ENCODE results near the gene DLGAP1. TPM values are rescaled to one million over a fixed set of nuclear protein-coding genes. Genes with fewer than 3 reads are reported as not detected.

Gene DLGAP1
- total and polyA plus RNA-seq, 2 experiments from 2014 or later: 3.1 to 6.5 TPM

- DNase-seq (ENCODE audit: low spot score): peak; percentile 9
- Histone ChIP-seq H4K20me1 (ENCODE audit: insufficient read depth, poor library complexity, severe bottlenecking) (no peaks in the 10 kb centered on the region), H3K36me3 (replicated peaks; ENCODE audit: insufficient read depth, low read depth) (no peaks in the 10 kb centered on the region), H3K9me2 (replicated peaks; ENCODE audit: insufficient read depth) (no peaks in the 10 kb centered on the region), H2AFZ (peak overlapping the region; percentile 54), H3K9me3 (ENCODE audit: low read depth) (no peaks in the 10 kb centered on the region), H3K4me2 (peak overlapping the region; percentile 96), H3K4me3 (peak overlapping the region; percentile 40), H3K4me1 (ENCODE audit: insufficient read depth) (peaks cover 8% of the 10 kb centered on the region), H3K27me3 (peaks cover 52% of the 10 kb centered on the region), H3K27ac (no peak overlapping the region), H3K79me2 (no peaks in the 10 kb centered on the region)
- whole genome bisulfite sequencing (ENCODE audit: low lambda C conversion rate, missing lambda C conversion rate): 1% methylated on average over 29 of the region's 65 CpGs
- no peak for TF ChIP-seq EZH2 (IDR thresholded peaks at IDR 0.05; ENCODE audit: borderline replicate concordance)
- no peak for TF ChIP-seq EZH2phosphoT487 (IDR thresholded peaks at IDR 0.05; ENCODE audit: low read depth, severe bottlenecking, unreplicated experiment)
- TF ChIP-seq CTCF (IDR thresholded peaks at IDR 0.05; ENCODE audit: poor library complexity): no peak
Observed at GRCh38 chr18:4454537-4455112, 482 bp downstream of the DLGAP1 start.

GRCh38 chr18:4453874-4454536, 1.1 kb downstream of the DLGAP1 start:
- DNase-seq (ENCODE audit: low spot score): peak; percentile 13
- WGBS (ENCODE audit: low lambda C conversion rate, missing lambda C conversion rate): 2% methylated on average over 46 of the region's 46 CpGs
- peaks cover 8% of the 10 kb centered on the region for H3K4me1 ChIP-seq (ENCODE audit: insufficient read depth)
- H3K36me3 ChIP-seq (replicated peaks; ENCODE audit: insufficient read depth, low read depth): no peaks in the 10 kb centered on the region
- peaks cover 53% of the 10 kb centered on the region for H3K27me3 ChIP-seq
- no peaks in the 10 kb centered on the region for H4K20me1 ChIP-seq (ENCODE audit: insufficient read depth, poor library complexity, severe bottlenecking)
- H3K4me2 ChIP-seq: peak overlapping the region; percentile 96
- H3K79me2 ChIP-seq: no peaks in the 10 kb centered on the region
- no peaks in the 10 kb centered on the region for H3K9me3 ChIP-seq (ENCODE audit: low read depth)
- TF ChIP-seq EZH2 (IDR thresholded peaks at IDR 0.05; ENCODE audit: borderline replicate concordance) (no peak), EZH2phosphoT487 (IDR thresholded peaks at IDR 0.05; ENCODE audit: low read depth, severe bottlenecking, unreplicated experiment) (no peak), CTCF (IDR thresholded peaks at IDR 0.05; ENCODE audit: poor library complexity) (no peak)
- H3K9me2 ChIP-seq (replicated peaks; ENCODE audit: insufficient read depth): no peaks in the 10 kb centered on the region
- no peak overlapping the region for H3K27ac ChIP-seq
- H2AFZ ChIP-seq: peak overlapping the region; percentile 51
- peak overlapping the region; percentile 17 for H3K4me3 ChIP-seq

GRCh38 chr18:4453567-4453873, 1.6 kb downstream of the DLGAP1 start:
- 6% methylated on average over 8 of the region's 8 CpGs for WGBS (ENCODE audit: low lambda C conversion rate, missing lambda C conversion rate)

More at GRCh38 chr18:4453567-4453873, 1.6 kb downstream of the DLGAP1 start:
- Histone ChIP-seq H3K4me3 (peak overlapping the region; percentile 17), H3K9me3 (ENCODE audit: low read depth) (no peaks in the 10 kb centered on the region), H3K4me2 (peak overlapping the region; percentile 96), H3K79me2 (no peaks in the 10 kb centered on the region), H3K27ac (no peak overlapping the region), H3K9me2 (replicated peaks; ENCODE audit: insufficient read depth) (no peaks in the 10 kb centered on the region), H3K36me3 (replicated peaks; ENCODE audit: insufficient read depth, low read depth) (no peaks in the 10 kb centered on the region), H2AFZ (peak overlapping the region; percentile 51), H3K4me1 (ENCODE audit: insufficient read depth) (peaks cover 8% of the 10 kb centered on the region), H4K20me1 (ENCODE audit: insufficient read depth, poor library complexity, severe bottlenecking) (no peaks in the 10 kb centered on the region), H3K27me3 (peaks cover 53% of the 10 kb centered on the region)
- no peak for TF ChIP-seq EZH2phosphoT487 (IDR thresholded peaks at IDR 0.05; ENCODE audit: low read depth, severe bottlenecking, unreplicated experiment)
- no peak for TF ChIP-seq CTCF (IDR thresholded peaks at IDR 0.05; ENCODE audit: poor library complexity)
- peak; percentile 51 for TF ChIP-seq EZH2 (IDR thresholded peaks at IDR 0.05; ENCODE audit: borderline replicate concordance)
- DNase-seq (ENCODE audit: low spot score): no peak
